HEK293 (cell line): ENCODE measurements around the gene ALG6.

Experiments
- ATF2 ChIP-seq: fragments of 450-650 bp; formaldehyde crosslinking; IDR thresholded peaks from 2 replicates; pipeline ENCODE4 v1.5.1; 2016; ENCODE audit warnings: missing biosample characterization, missing genetic modification characterization, low read depth
- BCL6B ChIP-seq: fragments of 450-650 bp; formaldehyde crosslinking; IDR thresholded peaks from 2 replicates; pipeline ENCODE4 v1.5.1; 2017; ENCODE audit warnings: missing biosample characterization, missing genetic modification characterization
- INSM2 ChIP-seq: fragments of 450-650 bp; formaldehyde crosslinking; IDR thresholded peaks from 2 replicates; pipeline ENCODE4 v1.5.1; 2016; ENCODE audit warnings: missing biosample characterization, missing genetic modification characterization
- KLF16 ChIP-seq: fragments of 450-650 bp; formaldehyde crosslinking; IDR thresholded peaks from 2 replicates; pipeline ENCODE4 v1.5.1; 2017; ENCODE audit warnings: missing biosample characterization, missing genetic modification characterization
- KLF7 ChIP-seq: fragments of 450-650 bp; formaldehyde crosslinking; IDR thresholded peaks from 2 replicates; pipeline ENCODE4 v1.5.1; 2016; ENCODE audit warnings: missing biosample characterization, missing genetic modification characterization, borderline replicate concordance
- MEIS1 ChIP-seq: sonication (generic); formaldehyde crosslinking; IDR thresholded peaks from 2 replicates; pipeline ENCODE4 v1.8.1; 2022; ENCODE audit warnings: missing genetic modification reagents, mild to moderate bottlenecking, borderline replicate concordance
- SETDB1 ChIP-seq: IDR thresholded peaks from one replicate; pipeline ENCODE4 v1.6.1; 2017; ENCODE audit warnings: mild to moderate bottlenecking, low read length, moderate library complexity, mixed read lengths; ENCODE audit not compliant: insufficient read length
- YY2 ChIP-seq: fragments of 450-650 bp; formaldehyde crosslinking; IDR thresholded peaks from 2 replicates; pipeline ENCODE4 v1.5.1; 2016; ENCODE audit warnings: missing biosample characterization, missing genetic modification characterization
- ZBTB21 ChIP-seq: fragments of 450-650 bp; formaldehyde crosslinking; IDR thresholded peaks from 2 replicates; pipeline ENCODE4 v1.5.1; 2017; ENCODE audit warnings: missing biosample characterization, missing genetic modification characterization
- ZFHX2 ChIP-seq: fragments of 450-650 bp; formaldehyde crosslinking; conservative IDR thresholded peaks from 2 replicates; pipeline ENCODE4 v1.5.1; 2016; ENCODE audit warnings: missing biosample characterization, missing genetic modification characterization
- ZFP37 ChIP-seq: fragments of 450-650 bp; formaldehyde crosslinking; IDR thresholded peaks from 2 replicates; pipeline ENCODE4 v1.5.1; 2016; ENCODE audit warnings: missing biosample characterization, missing genetic modification characterization
- ZFP41 ChIP-seq: fragments of 450-650 bp; formaldehyde crosslinking; IDR thresholded peaks from 2 replicates; pipeline ENCODE4 v1.5.1; 2016; ENCODE audit warnings: missing biosample characterization, missing genetic modification characterization, borderline replicate concordance
- ZNF10 ChIP-seq: fragments of 450-650 bp; formaldehyde crosslinking; IDR thresholded peaks from 2 replicates; pipeline ENCODE4 v1.5.1; 2017; ENCODE audit warnings: missing biosample characterization, missing genetic modification characterization
- ZNF175 ChIP-seq: fragments of 450-650 bp; formaldehyde crosslinking; IDR thresholded peaks from 2 replicates; pipeline ENCODE4 v1.5.1; 2016; ENCODE audit warnings: missing biosample characterization, missing genetic modification characterization
- ZNF501 ChIP-seq: fragments of 450-650 bp; formaldehyde crosslinking; IDR thresholded peaks from 2 replicates; pipeline ENCODE4 v1.5.1; 2016; ENCODE audit warnings: missing biosample characterization, missing genetic modification characterization
- ZNF548 ChIP-seq: fragments of 450-650 bp; formaldehyde crosslinking; IDR thresholded peaks from 2 replicates; pipeline ENCODE4 v1.5.1; 2016; ENCODE audit warnings: missing biosample characterization, missing genetic modification characterization
- ZNF624 ChIP-seq: fragments of 450-650 bp; formaldehyde crosslinking; IDR thresholded peaks from 2 replicates; pipeline ENCODE4 v1.5.1; 2017; ENCODE audit warnings: missing biosample characterization, missing genetic modification characterization
- ZNF654 ChIP-seq: fragments of 450-650 bp; formaldehyde crosslinking; IDR thresholded peaks from 2 replicates; pipeline ENCODE4 v1.5.1; 2016; ENCODE audit warnings: low read depth, missing biosample characterization, missing genetic modification characterization
- ZNF707 ChIP-seq: fragments of 450-650 bp; formaldehyde crosslinking; IDR thresholded peaks from 2 replicates; pipeline ENCODE4 v1.5.1; 2016; ENCODE audit warnings: missing biosample characterization, missing genetic modification characterization
- ZNF76 ChIP-seq: fragments of 450-650 bp; formaldehyde crosslinking; IDR thresholded peaks from 2 replicates; pipeline ENCODE4; 2016; ENCODE audit warnings: low read depth, missing biosample characterization, missing genetic modification characterization, borderline replicate concordance
- ZSCAN16 ChIP-seq: fragments of 450-650 bp; formaldehyde crosslinking; IDR thresholded peaks from 2 replicates; pipeline ENCODE4 v1.5.1; 2016; ENCODE audit warnings: missing biosample characterization, missing genetic modification characterization
- TF ChIP-seq, protein P1 (sequence below): fragments of 450-650 bp; formaldehyde crosslinking; IDR thresholded peaks from 2 replicates; pipeline ENCODE4 v1.5.1; 2016; ENCODE audit warnings: missing biosample characterization, missing genetic modification characterization, borderline replicate concordance
- TF ChIP-seq, protein P2 (sequence below): fragments of 450-650 bp; formaldehyde crosslinking; optimal IDR thresholded peaks from 2 replicates; pipeline ENCODE3; 2016; ENCODE audit warnings: missing biosample characterization, mild to moderate bottlenecking, missing genetic modification characterization
- TF ChIP-seq, protein P3 (sequence below): fragments of 450-650 bp; formaldehyde crosslinking; IDR thresholded peaks from 2 replicates; pipeline ENCODE4 v1.5.1; 2016; ENCODE audit warnings: missing biosample characterization, missing genetic modification characterization
- TF ChIP-seq, protein P4 (sequence below): fragments of 450-650 bp; formaldehyde crosslinking; IDR thresholded peaks from 2 replicates; pipeline ENCODE4 v1.5.1; 2016; ENCODE audit warnings: missing biosample characterization, missing genetic modification characterization
- TF ChIP-seq, protein P5 (sequence below): fragments of 450-650 bp; formaldehyde crosslinking; IDR thresholded peaks from 2 replicates; pipeline ENCODE4 v1.5.1; 2017; ENCODE audit warnings: missing biosample characterization, missing genetic modification characterization

ALG6 gene

DNA sequence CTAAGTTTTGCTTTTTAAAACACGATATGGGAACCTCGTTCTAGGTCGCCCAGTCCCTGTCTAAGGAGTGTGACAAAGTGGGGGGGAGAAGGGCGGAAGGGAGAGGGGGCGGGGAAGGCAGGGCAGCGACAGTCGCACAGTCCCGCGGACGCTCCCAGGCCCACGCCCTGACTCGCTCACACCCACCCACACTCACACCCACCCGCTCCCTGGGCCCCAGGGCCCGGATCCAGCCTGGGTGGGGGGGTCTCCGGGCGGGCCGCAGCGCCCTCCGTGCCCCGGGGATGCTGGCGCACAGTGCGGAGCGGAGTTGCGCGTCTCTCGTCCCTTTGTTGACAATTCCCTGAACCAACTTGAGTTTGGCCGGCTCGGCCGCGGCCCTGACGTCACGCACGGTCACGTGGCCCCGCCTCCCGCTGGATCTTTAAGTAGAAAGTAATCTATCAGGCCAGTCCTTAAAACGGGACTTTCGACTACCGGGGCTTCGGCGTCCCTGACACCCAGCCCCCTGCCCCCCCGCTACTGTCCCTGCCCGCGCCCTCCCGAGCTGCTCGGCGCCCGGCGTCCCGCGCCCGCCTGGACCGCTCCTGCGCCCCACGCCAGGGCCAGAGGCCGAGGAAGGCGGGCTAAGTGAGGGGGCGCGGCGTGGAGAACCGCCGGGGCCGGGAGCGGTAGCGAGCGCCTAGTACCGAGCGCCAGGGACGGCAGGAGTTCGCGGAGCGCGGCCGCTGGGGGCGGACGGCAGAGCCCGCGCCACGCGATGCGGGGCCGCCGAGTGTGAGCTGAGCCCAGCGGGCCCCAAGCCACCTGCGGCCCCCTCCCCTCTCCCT, 45.1 kb upstream of the ALG6 start, which contains the start of gene FOXD3 (continued):
- TF ChIP-seq ATF2 (tag by site-specific recombination): peak; percentile 87
- TF ChIP-seq KLF16 (tag by site-specific recombination): peak; percentile 72
- no peak for TF ChIP-seq ZNF76
- TF ChIP-seq, protein P1, sequence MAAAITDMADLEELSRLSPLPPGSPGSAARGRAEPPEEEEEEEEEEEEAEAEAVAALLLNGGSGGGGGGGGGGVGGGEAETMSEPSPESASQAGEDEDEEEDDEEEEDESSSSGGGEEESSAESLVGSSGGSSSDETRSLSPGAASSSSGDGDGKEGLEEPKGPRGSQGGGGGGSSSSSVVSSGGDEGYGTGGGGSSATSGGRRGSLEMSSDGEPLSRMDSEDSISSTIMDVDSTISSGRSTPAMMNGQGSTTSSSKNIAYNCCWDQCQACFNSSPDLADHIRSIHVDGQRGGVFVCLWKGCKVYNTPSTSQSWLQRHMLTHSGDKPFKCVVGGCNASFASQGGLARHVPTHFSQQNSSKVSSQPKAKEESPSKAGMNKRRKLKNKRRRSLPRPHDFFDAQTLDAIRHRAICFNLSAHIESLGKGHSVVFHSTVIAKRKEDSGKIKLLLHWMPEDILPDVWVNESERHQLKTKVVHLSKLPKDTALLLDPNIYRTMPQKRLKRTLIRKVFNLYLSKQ (tag by site-specific recombination): no peak
- TF ChIP-seq MEIS1: no peak
- TF ChIP-seq ZSCAN16: 0 out of 2 replicates have a peak, but pooled peaks have one; percentile 12
- TF ChIP-seq, protein P2, sequence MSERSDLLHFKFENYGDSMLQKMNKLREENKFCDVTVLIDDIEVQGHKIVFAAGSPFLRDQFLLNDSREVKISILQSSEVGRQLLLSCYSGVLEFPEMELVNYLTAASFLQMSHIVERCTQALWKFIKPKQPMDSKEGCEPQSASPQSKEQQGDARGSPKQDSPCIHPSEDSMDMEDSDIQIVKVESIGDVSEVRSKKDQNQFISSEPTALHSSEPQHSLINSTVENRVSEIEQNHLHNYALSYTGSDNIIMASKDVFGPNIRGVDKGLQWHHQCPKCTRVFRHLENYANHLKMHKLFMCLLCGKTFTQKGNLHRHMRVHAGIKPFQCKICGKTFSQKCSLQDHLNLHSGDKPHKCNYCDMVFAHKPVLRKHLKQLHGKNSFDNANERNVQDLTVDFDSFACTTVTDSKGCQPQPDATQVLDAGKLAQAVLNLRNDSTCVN: peak; percentile 93
- TF ChIP-seq YY2 (tag by site-specific recombination): no peak
- peak; percentile 56; the same call in 1 of the 2 replicates for TF ChIP-seq ZNF501 (tag by site-specific recombination)
- TF ChIP-seq ZFP41: no peak
- TF ChIP-seq SETDB1: no peak
- TF ChIP-seq ZFP37: peak; percentile 59; the same call in 1 of the 2 replicates
- no peak for TF ChIP-seq ZNF175 (tag by site-specific recombination)
- TF ChIP-seq ZBTB21 (tag by site-specific recombination): peak; percentile 92
- TF ChIP-seq, protein P3, sequence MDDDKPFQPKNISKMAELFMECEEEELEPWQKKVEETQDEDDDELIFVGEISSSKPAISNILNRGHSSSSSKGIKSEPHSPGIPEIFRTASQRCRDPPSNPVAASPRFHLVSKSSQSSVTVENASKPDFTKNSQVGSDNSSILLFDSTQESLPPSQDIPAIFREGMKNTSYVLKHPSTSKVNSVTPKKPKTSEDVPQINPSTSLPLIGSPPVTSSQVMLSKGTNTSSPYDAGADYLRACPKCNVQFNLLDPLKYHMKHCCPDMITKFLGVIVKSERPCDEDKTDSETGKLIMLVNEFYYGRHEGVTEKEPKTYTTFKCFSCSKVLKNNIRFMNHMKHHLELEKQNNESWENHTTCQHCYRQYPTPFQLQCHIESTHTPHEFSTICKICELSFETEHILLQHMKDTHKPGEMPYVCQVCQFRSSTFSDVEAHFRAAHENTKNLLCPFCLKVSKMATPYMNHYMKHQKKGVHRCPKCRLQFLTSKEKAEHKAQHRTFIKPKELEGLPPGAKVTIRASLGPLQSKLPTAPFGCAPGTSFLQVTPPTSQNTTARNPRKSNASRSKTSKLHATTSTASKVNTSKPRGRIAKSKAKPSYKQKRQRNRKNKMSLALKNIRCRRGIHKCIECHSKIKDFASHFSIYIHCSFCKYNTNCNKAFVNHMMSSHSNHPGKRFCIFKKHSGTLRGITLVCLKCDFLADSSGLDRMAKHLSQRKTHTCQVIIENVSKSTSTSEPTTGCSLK (tag by site-specific recombination): no peak
- TF ChIP-seq, protein P4, sequence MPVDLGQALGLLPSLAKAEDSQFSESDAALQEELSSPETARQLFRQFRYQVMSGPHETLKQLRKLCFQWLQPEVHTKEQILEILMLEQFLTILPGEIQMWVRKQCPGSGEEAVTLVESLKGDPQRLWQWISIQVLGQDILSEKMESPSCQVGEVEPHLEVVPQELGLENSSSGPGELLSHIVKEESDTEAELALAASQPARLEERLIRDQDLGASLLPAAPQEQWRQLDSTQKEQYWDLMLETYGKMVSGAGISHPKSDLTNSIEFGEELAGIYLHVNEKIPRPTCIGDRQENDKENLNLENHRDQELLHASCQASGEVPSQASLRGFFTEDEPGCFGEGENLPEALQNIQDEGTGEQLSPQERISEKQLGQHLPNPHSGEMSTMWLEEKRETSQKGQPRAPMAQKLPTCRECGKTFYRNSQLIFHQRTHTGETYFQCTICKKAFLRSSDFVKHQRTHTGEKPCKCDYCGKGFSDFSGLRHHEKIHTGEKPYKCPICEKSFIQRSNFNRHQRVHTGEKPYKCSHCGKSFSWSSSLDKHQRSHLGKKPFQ (tag by site-specific recombination): no peak
- peak; percentile 98 for TF ChIP-seq ZFHX2 (tag by site-specific recombination)
- TF ChIP-seq ZNF654 (tag by site-specific recombination): no peak
- no peak for TF ChIP-seq ZNF707
- TF ChIP-seq INSM2: peak; percentile 12; the same call in 1 of the 2 replicates
- no peak for TF ChIP-seq ZNF10 (tag by site-specific recombination)
- TF ChIP-seq, protein P5, sequence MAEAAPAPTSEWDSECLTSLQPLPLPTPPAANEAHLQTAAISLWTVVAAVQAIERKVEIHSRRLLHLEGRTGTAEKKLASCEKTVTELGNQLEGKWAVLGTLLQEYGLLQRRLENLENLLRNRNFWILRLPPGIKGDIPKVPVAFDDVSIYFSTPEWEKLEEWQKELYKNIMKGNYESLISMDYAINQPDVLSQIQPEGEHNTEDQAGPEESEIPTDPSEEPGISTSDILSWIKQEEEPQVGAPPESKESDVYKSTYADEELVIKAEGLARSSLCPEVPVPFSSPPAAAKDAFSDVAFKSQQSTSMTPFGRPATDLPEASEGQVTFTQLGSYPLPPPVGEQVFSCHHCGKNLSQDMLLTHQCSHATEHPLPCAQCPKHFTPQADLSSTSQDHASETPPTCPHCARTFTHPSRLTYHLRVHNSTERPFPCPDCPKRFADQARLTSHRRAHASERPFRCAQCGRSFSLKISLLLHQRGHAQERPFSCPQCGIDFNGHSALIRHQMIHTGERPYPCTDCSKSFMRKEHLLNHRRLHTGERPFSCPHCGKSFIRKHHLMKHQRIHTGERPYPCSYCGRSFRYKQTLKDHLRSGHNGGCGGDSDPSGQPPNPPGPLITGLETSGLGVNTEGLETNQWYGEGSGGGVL (tag by site-specific recombination): peak; percentile 87
- peak; percentile 56; the same call in 1 of the 2 replicates for TF ChIP-seq KLF7
- no peak for TF ChIP-seq ZNF548 (tag by site-specific recombination)
- TF ChIP-seq ZNF624 (tag by site-specific recombination): no peak
- TF ChIP-seq BCL6B (tag by site-specific recombination): no peak
